ENCODE results near the gene HHATL.

The HHATL gene

DNA sequence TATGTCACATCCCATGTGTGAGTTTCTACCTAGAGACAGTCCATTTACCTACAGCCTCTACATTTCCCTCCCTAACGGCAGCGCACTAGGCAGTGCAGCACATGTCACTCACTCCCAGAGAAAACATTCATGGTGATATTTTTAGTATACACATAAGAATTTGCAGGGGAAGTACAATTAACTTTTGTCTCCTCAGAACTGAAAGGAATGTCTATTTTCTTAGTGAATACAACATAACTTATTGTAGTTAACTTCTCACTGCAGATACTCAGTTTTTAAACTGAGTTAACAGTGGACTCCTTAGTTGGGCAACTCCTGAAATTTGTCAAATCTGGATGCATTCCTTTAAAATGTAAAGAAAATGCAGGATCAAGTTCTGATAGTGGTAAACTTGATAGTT, 53.6 kb downstream of the HHATL start:
- H3K9ac ChIP-seq (ENCODE audit: low read length) = no peak overlapping the region
- DNase-seq = no peak
- no peaks in the 10 kb centered on the region for H3K79me2 ChIP-seq (ENCODE audit: low read length)
- no peaks in the 10 kb centered on the region; the same call in 1 of the 2 replicates for H3K36me3 ChIP-seq (replicated peaks; ENCODE audit: insufficient read depth, low read length)
- no peak overlapping the region for H3K4me2 ChIP-seq (ENCODE audit: low read depth, low read length)
- no peaks in the 10 kb centered on the region for H3K27me3 ChIP-seq (replicated peaks; ENCODE audit: insufficient read depth, low read length)
- no peaks in the 10 kb centered on the region for H3F3A ChIP-seq (ENCODE audit: insufficient read depth, low read length)
- no peaks in the 10 kb centered on the region for H3K9me3 ChIP-seq (replicated peaks; ENCODE audit: insufficient read depth, low read length)
- H3K4me3 ChIP-seq (ENCODE audit: low read length) = no peak overlapping the region
- TF ChIP-seq, protein P1, sequence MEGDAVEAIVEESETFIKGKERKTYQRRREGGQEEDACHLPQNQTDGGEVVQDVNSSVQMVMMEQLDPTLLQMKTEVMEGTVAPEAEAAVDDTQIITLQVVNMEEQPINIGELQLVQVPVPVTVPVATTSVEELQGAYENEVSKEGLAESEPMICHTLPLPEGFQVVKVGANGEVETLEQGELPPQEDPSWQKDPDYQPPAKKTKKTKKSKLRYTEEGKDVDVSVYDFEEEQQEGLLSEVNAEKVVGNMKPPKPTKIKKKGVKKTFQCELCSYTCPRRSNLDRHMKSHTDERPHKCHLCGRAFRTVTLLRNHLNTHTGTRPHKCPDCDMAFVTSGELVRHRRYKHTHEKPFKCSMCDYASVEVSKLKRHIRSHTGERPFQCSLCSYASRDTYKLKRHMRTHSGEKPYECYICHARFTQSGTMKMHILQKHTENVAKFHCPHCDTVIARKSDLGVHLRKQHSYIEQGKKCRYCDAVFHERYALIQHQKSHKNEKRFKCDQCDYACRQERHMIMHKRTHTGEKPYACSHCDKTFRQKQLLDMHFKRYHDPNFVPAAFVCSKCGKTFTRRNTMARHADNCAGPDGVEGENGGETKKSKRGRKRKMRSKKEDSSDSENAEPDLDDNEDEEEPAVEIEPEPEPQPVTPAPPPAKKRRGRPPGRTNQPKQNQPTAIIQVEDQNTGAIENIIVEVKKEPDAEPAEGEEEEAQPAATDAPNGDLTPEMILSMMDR (IDR thresholded peaks at IDR 0.05; ENCODE audit: low read length) = no peak
- TF ChIP-seq EZH2phosphoT487 (IDR thresholded peaks at IDR 0.05; ENCODE audit: low read length) (no peak), EZH2 (optimal IDR thresholded peaks at IDR 0.05; ENCODE audit: low read depth, low read length) (no peak)
- no peak overlapping the region for H3K27ac ChIP-seq (ENCODE audit: low read length)
- H2AFZ ChIP-seq (ENCODE audit: low read length) = no peak overlapping the region
- H4K20me1 ChIP-seq (ENCODE audit: insufficient read depth, low read length) = no peaks in the 10 kb centered on the region
- H3K4me1 ChIP-seq (ENCODE audit: low read length) = no peaks in the 10 kb centered on the region
- no peaks in the 10 kb centered on the region for H3K9me2 ChIP-seq (replicated peaks; ENCODE audit: insufficient read depth, low read length)

GRCh38 chr3:42647821-42648459, 54.7 kb downstream of the HHATL start:
- TF ChIP-seq EZH2 (optimal IDR thresholded peaks at IDR 0.05; ENCODE audit: low read depth, low read length) = no peak
- TF ChIP-seq, protein P1 (IDR thresholded peaks at IDR 0.05; ENCODE audit: low read length) = no peak
- no peak for TF ChIP-seq EZH2phosphoT487 (IDR thresholded peaks at IDR 0.05; ENCODE audit: low read length)
- Histone ChIP-seq H4K20me1 (ENCODE audit: insufficient read depth, low read length) (no peaks in the 10 kb centered on the region), H3K79me2 (ENCODE audit: low read length) (no peaks in the 10 kb centered on the region), H3F3A (ENCODE audit: insufficient read depth, low read length) (no peaks in the 10 kb centered on the region), H2AFZ (ENCODE audit: low read length) (no peak overlapping the region), H3K27me3 (replicated peaks; ENCODE audit: insufficient read depth, low read length) (no peaks in the 10 kb centered on the region), H3K9ac (ENCODE audit: low read length) (no peak overlapping the region), H3K9me3 (replicated peaks; ENCODE audit: insufficient read depth, low read length) (no peaks in the 10 kb centered on the region), H3K36me3 (replicated peaks; ENCODE audit: insufficient read depth, low read length) (peaks cover 5% of the 10 kb centered on the region; the same call in 1 of the 2 replicates), H3K4me3 (ENCODE audit: low read length) (no peak overlapping the region), H3K4me2 (ENCODE audit: low read depth, low read length) (no peak overlapping the region), H3K4me1 (ENCODE audit: low read length) (no peaks in the 10 kb centered on the region), H3K27ac (ENCODE audit: low read length) (no peak overlapping the region), H3K9me2 (replicated peaks; ENCODE audit: insufficient read depth, low read length) (no peaks in the 10 kb centered on the region)
- DNase-seq = no peak
